ENCODE data around the gene EVL. TPM values are rescaled to one million over a fixed set of nuclear protein-coding genes. Genes with fewer than 3 reads are reported as not detected.

EVL gene
- total RNA-seq, 2 donors from 2014 or later, result 41.5 to 42.0 TPM

DNA sequence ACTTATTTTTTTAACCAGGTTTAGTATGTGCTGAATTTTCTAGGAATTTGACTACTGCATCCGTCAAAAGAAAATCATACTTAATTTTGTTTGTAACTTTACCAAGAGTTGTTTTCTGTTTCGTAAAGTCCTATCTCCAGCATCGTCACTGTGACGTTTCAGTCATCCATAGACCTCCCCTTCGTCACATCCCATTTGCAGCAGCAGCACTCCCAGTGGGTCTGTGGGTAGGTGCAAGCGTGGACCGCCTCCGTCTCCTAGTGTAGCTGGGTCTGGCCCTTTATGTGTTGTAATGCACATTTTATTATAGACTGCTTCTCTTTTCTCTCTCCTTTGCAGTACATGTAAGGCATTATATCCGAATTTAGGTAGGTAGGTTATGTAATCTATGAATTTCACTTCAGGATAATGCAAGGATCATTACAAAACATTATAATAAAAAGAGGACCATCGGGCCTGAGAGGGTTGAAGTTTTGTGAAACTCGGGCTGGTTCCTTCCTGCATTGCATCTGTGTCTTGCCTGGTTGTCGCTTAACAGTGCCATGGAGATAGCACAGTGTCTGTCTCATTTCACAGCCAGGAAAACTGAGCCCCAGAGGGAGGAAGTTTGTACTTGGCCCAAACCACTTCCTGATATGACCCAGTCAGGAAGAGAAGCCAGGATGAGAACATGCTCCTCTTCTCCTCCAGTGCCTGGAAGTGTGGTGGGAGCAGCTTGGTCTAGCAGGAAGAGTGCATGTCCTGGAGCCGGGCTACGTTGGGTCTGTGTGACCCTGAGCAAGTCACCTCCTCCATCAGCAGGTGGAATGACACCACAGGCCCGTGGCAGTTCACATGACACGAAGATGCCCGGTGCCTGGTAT lies 41.3 kb downstream of the EVL start:
- Histone ChIP-seq H3K9me3 (no peaks in the 10 kb centered on the region), H3K36me3 (no peaks in the 10 kb centered on the region), H3K4me1 (peaks cover 0 to 66% of the 10 kb centered on the region in 2 donors), H3K27ac (peak overlapping the region; percentile 28 to 52), H3K27me3 (no peaks in the 10 kb centered on the region), H3K4me3 (no peak overlapping the region)
- peak; percentile 62 for DNase-seq (ENCODE audit: low spot score)
- TF ChIP-seq, protein P1, sequence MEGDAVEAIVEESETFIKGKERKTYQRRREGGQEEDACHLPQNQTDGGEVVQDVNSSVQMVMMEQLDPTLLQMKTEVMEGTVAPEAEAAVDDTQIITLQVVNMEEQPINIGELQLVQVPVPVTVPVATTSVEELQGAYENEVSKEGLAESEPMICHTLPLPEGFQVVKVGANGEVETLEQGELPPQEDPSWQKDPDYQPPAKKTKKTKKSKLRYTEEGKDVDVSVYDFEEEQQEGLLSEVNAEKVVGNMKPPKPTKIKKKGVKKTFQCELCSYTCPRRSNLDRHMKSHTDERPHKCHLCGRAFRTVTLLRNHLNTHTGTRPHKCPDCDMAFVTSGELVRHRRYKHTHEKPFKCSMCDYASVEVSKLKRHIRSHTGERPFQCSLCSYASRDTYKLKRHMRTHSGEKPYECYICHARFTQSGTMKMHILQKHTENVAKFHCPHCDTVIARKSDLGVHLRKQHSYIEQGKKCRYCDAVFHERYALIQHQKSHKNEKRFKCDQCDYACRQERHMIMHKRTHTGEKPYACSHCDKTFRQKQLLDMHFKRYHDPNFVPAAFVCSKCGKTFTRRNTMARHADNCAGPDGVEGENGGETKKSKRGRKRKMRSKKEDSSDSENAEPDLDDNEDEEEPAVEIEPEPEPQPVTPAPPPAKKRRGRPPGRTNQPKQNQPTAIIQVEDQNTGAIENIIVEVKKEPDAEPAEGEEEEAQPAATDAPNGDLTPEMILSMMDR (IDR thresholded peaks at IDR 0.05), result no peak

DNA sequence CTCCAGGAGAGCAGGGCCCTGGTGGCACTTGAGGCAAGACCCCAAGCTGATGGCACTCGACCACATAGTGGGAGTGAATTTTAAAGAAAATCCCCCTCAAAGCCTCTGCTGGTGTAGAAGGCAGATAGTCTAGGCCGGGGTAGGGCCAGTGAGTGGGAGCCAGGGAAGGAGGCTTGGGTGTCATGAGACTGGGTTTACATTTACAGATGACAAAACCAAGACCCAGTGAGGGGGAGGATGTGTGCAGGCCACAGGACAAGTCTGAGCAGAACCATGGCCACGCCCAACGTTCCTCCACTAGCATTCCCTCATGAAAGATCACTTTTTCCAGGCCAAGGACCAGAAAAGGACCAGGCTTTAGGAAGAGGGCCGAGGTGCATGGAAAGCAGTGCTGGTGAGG lies 42.0 kb downstream of the EVL start:
- TF ChIP-seq, protein P1 (IDR thresholded peaks at IDR 0.05), result no peak
- no peak for DNase-seq (ENCODE audit: low spot score)
- no peaks in the 10 kb centered on the region for H3K36me3 ChIP-seq
- no peaks in the 10 kb centered on the region for H3K9me3 ChIP-seq
- H3K27me3 ChIP-seq, result no peaks in the 10 kb centered on the region
- H3K4me1 ChIP-seq, result peaks cover 0 to 68% of the 10 kb centered on the region in 2 donors
- peak overlapping the region; percentile 28 to 52 for H3K27ac ChIP-seq
- H3K4me3 ChIP-seq, result no peak overlapping the region

DNA sequence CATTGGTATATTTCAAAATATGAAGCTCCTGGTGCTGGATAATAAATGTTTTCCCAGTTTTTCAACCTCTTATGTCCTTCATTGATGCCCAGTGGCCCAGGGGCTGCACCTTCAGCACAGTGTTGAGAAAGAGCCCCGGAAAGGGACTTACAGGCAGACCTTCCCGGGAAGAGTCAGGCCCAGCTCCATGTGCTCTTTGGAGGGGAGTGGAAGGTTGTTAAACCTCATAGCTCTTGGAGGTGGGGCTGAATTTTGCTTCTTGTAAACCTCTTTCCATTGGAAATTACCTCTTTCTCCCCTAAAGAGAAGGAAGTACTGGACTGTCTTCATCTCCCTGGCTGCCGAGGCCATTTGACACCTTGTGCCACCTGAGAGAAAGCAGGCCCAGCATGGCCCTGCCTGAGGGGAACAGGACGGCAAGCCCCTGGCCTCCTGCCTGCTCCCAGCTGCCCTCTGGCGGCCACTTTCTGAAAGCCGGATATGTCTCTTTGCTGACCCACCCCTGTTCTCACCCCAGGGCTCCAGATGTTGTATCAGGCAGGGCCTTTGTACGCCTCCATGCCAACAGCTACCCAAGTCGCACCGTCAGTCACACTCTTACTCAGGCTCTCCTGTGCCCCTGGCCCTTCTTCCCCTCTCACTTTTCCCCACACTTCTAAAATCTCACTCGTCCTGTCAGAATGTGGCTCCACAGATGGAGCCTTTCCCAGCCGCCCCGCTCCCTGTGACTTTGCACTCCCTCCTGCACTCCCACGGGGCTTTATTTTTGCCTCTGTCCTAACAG lies 43.0 kb downstream of the EVL start:
- TF ChIP-seq, protein P1 (IDR thresholded peaks at IDR 0.05), result peak; percentile 80 to 93
- Histone ChIP-seq H3K4me3 (no peak overlapping the region), H3K27ac (peak overlapping the region; percentile 2 to 34), H3K27me3 (no peaks in the 10 kb centered on the region), H3K4me1 (peaks cover 0 to 62% of the 10 kb centered on the region in 2 donors), H3K9me3 (no peaks in the 10 kb centered on the region), H3K36me3 (no peaks in the 10 kb centered on the region)
- DNase-seq (ENCODE audit: low spot score), result peak; percentile 80

DNA sequence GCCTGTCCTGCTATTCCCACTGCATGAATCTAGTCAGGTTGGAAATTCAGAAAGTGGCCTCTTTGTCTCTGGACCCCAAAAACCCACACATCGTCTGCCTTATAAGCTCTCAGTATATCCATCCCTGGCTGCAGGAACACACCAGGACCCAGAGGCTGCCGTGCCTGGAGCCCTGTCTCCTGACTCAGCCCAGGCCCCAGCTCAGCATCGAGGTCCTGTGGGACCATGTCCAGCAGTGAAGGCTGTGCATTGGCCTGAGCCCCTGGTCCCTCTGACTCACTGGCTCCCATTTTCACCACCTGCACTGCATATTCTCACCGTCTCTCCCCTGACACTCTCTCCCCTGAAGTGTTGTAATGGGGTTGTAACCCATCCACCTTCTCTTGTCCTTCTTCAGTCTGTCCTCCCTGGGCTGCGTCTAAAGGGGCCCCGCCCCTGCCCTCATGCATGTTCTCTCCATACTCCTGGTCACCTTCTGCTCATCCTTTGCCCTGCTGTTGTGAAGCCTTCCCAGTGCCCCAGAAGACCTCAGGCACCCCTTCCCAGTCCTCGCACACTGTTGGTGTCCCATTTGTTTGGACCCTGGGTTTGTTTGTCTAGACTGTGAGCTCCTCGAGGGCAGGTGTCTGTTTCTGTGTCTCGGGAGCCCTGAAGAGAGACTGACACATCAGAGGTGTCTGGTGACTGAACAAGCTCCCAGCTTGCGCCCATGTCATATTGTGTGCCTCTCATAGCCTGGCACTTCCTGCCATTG lies 43.8 kb downstream of the EVL start:
- Histone ChIP-seq H3K4me1 (peaks cover 0 to 54% of the 10 kb centered on the region in 2 donors), H3K36me3 (no peaks in the 10 kb centered on the region)
- DNase-seq (ENCODE audit: low spot score), result no peak

DNA sequence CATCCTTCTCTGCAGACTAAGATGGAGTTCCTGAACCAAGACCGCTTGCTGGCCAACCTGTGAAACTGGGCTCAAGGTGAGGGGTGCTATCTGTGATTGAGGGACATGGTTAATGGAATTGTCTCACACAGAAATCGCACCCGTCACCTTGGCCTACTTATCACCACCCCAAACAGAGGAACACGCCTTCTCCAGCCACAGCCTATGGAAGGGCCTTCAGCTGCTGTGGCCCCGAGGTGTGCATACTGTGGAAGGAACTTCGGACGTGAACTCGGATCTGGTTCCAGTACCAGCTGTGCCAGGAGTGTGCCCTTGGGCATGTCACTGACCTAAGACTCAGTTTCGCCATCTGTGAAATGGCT lies 44.4 kb downstream of the EVL start:
- TF ChIP-seq, protein P1 (IDR thresholded peaks at IDR 0.05), result no peak
- DNase-seq (ENCODE audit: low spot score), result no peak
- peaks cover 0 to 48% of the 10 kb centered on the region in 2 donors for H3K4me1 ChIP-seq
- no peaks in the 10 kb centered on the region for H3K27me3 ChIP-seq
- no peak overlapping the region for H3K27ac ChIP-seq
- no peak overlapping the region for H3K4me3 ChIP-seq
- H3K36me3 ChIP-seq, result no peaks in the 10 kb centered on the region
- H3K9me3 ChIP-seq, result no peaks in the 10 kb centered on the region

More for the DNA sequence above, 43.8 kb downstream of the EVL start:
- Histone ChIP-seq H3K4me3 (no peak overlapping the region), H3K27me3 (no peaks in the 10 kb centered on the region), H3K9me3 (no peaks in the 10 kb centered on the region), H3K27ac (no peak overlapping the region)
- TF ChIP-seq, protein P1 (IDR thresholded peaks at IDR 0.05), result no peak

All from right atrium auricular region (tissue), 2 donors.